Measurements from ENCODE around the gene WFDC1. TPM values are rescaled to one million over a fixed set of nuclear protein-coding genes. Genes with fewer than 3 reads are reported as not detected.

Gene WFDC1
- total and polyA plus RNA-seq, 2 of the 4 experiments (the other 2 are of a cell fraction) = 4.7 to 6.8 TPM

DNA sequence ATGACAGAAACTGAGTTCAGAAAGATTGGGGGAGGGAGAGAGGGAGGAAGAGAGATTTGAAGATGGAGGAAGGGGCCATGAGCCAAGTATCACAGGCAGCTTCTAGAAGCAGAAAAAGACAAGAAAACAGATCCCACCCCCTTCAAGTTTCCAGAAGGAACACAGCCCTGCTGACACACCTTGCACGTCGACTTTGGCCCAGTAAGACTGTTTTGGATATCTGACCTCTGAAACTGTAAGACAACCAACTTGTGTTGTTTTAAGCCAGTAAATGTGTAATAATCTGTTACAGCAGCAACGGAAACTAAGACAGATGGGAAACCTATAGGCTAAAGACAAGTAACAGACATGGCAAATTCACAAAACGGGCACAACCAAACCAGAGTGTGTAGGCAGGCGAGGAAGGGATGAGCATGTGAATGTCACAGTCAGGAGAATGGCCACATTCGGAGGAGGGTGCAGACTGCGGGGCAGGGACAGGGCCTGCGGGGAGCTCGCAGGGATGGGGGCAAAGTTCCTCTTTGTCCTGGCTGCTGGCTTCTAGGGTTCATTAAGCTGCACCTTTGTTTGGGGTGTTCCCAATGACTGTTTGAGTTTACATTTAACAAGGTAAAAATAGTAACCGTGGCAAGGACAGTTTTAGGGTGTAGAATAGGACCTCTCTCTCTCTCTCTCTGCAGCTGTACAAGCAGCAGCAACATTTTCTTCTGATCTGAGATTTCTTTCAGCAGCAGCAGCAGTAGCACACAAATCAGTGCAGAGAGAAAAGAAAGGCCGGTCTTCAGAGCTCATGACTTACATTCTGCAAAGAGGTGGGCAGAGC is 55.4 kb downstream of the WFDC1 start:
- CTCF ChIA-PET = no interaction called here
- WGBS, 2 experiments (ENCODE audit: extremely low coverage in 2 of 2, insufficient read length in 1 of 2) = 69% methylated on average over 2 of the region's 11 CpGs; no CpG with 5 or more reads in 1 of the 2 experiments
- no peak for ATAC-seq (ENCODE audit: low read depth)

More for the DNA sequence above, 55.4 kb downstream of the WFDC1 start:
- Histone ChIP-seq H3K56ac (ENCODE audit: extremely low read depth, insufficient read depth, low read length) (no peak overlapping the region), H2BK120ac (ENCODE audit: low read depth, low read length) (no peak overlapping the region), H3K4ac (ENCODE audit: low read depth, low read length) (no peak overlapping the region), H2BK5ac (ENCODE audit: low read depth, low read length, poor library complexity, severe bottlenecking) (no peak overlapping the region), H3K27ac (ENCODE audit: insufficient read depth, low read length) (no peak overlapping the region), H3K4me3 (ENCODE audit: insufficient read depth, low read depth, low read length) (no peak overlapping the region), H2BK20ac (ENCODE audit: low read depth, low read length) (no peak overlapping the region), H2AK9ac (replicated peaks; ENCODE audit: low read depth, low read length, poor library complexity) (no peak overlapping the region), H3K4me2 (ENCODE audit: low read depth, low read length) (no peak overlapping the region), H3K79me1 (ENCODE audit: low read depth in 1 of 2, low read length in 2 of 2) (no peaks in the 10 kb centered on the region), H3K23ac (ENCODE audit: low read depth, low read length) (no peak overlapping the region), H3K14ac (replicated peaks; ENCODE audit: low read depth, low read length) (no peak overlapping the region), H2BK15ac (ENCODE audit: low read depth, low read length) (no peak overlapping the region), H3K27me3 (ENCODE audit: control insufficient read depth, insufficient read depth, low read length) (peaks cover 62% of the 10 kb centered on the region), H4K5ac (ENCODE audit: low read depth, low read length) (no peak overlapping the region), H2AFZ (replicated peaks; ENCODE audit: low read length, poor library complexity) (no peak overlapping the region), H3K4me1 (ENCODE audit: control insufficient read depth, insufficient read depth, low read length) (no peaks in the 10 kb centered on the region), H4K8ac (ENCODE audit: low read depth in 2 of 2, low read length in 2 of 2) (no peak overlapping the region), H2AK5ac (ENCODE audit: low read depth, low read length) (no peak overlapping the region), H3K9me3 (ENCODE audit: control insufficient read depth, insufficient read depth, low read length) (no peaks in the 10 kb centered on the region), H4K20me1 (ENCODE audit: insufficient read depth, low read length) (no peaks in the 10 kb centered on the region), H3K36me3 (ENCODE audit: control insufficient read depth, insufficient read depth, low read length) (no peaks in the 10 kb centered on the region), H3K18ac (ENCODE audit: low read depth, low read length) (no peak overlapping the region), H4K91ac (ENCODE audit: insufficient read depth, low read depth, low read length) (no peak overlapping the region), H3K9ac (ENCODE audit: low read depth, low read length) (no peak overlapping the region), H3K9me1 (ENCODE audit: insufficient read depth, low read length) (no peaks in the 10 kb centered on the region)
- intact Hi-C loops (cut with micrococcal nuclease) (no loop called here), dilution Hi-C loops (cut with HindIII; ENCODE audit: low sequenced_read_pairs, unreplicated experiment) (no loop called here), in situ Hi-C loops (cut with MboI; ENCODE audit: low sequenced_read_pairs) (no loop called here)
- no peak for DNase-seq
- POLR2A ChIA-PET (ENCODE audit: unreplicated experiment) = no interaction called here
- BruUV-seq (replicated peaks) = no TSS peak
- no peak for TF ChIP-seq SMC3 (IDR thresholded peaks at IDR 0.05; ENCODE audit: low read depth, low read length)
- no peak for TF ChIP-seq CEBPB (IDR thresholded peaks at IDR 0.05; ENCODE audit: low read depth, low read length)
- no peak for TF ChIP-seq RFX5 (IDR thresholded peaks at IDR 0.05; ENCODE audit: low read depth, low read length)
- no peak for TF ChIP-seq RAD21 (IDR thresholded peaks at IDR 0.05; ENCODE audit: low read length)
- no peak for TF ChIP-seq CHD1 (IDR thresholded peaks at IDR 0.05; ENCODE audit: low read depth, low read length)
- no peak for TF ChIP-seq MAZ (IDR thresholded peaks at IDR 0.05; ENCODE audit: borderline replicate concordance, low read depth, low read length)
- TF ChIP-seq, protein P1, sequence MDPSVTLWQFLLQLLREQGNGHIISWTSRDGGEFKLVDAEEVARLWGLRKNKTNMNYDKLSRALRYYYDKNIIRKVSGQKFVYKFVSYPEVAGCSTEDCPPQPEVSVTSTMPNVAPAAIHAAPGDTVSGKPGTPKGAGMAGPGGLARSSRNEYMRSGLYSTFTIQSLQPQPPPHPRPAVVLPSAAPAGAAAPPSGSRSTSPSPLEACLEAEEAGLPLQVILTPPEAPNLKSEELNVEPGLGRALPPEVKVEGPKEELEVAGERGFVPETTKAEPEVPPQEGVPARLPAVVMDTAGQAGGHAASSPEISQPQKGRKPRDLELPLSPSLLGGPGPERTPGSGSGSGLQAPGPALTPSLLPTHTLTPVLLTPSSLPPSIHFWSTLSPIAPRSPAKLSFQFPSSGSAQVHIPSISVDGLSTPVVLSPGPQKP (IDR thresholded peaks at IDR 0.05; ENCODE audit: borderline replicate concordance, low read depth, low read length) = no peak
- TF ChIP-seq RCOR1 (IDR thresholded peaks at IDR 0.05; ENCODE audit: insufficient replicate concordance, low read length) = no peak
- TF ChIP-seq FOS (IDR thresholded peaks at IDR 0.05; ENCODE audit: low read depth, low read length) = no peak

All from IMR-90 (cell line).